C1 segment of cervical spinal cord (tissue), 14 donors: Measurements from ENCODE around the gene AP2B1.
A peak's percentile ranks its signal among the peaks of the same experiment; 100 is the strongest.
"Not testable (repeated sequence)": the region's sequence is repeated elsewhere in the genome, so short reads cannot be mapped to it uniquely, and the experiment has no call there.

Experiments used
- DNase-seq, 14 donors: peaks; one replicate each; lab custom pipeline; 2025; lab: John Stamatoyannopoulos, UW

The AP2B1 gene

DNA sequence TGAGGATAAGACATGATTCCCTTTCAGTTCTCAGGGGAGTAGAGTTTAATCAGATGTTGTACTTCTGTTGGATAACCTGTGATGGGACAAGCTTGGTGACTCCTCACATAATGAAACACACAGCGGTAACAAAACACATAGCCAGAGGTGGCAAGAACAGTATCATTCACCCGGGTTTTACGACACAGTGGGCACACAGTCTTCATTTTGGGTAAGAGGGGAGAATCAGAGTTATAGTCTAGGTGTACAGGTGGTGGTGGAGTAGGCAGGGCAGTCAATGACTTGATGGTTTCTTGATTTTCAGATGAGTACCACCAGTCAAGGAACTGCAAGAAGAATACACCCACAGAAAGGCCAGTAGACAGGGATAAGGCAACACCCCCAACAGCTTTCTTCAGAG, 11.4 kb upstream of the AP2B1 start:
- DNase-seq: no peak

DNA sequence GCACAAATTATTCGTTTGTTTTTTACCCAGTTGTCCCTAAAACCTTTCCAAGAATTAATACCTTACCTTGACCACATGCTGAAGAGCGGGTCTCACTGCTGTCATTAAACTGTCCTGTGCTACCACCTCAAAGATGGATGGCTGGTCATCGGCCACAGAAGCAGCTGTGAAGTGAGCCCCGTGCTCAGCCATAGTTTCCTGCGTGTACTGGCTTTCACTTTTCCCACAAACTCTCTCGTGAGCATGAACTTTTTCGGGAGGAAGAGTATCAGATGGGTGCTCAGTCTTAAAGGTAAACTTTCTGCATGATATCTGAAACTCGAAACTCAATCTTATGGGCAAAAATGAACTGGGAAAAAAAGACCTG, 9.3 kb upstream of the AP2B1 start:
- peak in 5 of 14 donors; percentile 24 to 34 (median 28) for DNase-seq

DNA sequence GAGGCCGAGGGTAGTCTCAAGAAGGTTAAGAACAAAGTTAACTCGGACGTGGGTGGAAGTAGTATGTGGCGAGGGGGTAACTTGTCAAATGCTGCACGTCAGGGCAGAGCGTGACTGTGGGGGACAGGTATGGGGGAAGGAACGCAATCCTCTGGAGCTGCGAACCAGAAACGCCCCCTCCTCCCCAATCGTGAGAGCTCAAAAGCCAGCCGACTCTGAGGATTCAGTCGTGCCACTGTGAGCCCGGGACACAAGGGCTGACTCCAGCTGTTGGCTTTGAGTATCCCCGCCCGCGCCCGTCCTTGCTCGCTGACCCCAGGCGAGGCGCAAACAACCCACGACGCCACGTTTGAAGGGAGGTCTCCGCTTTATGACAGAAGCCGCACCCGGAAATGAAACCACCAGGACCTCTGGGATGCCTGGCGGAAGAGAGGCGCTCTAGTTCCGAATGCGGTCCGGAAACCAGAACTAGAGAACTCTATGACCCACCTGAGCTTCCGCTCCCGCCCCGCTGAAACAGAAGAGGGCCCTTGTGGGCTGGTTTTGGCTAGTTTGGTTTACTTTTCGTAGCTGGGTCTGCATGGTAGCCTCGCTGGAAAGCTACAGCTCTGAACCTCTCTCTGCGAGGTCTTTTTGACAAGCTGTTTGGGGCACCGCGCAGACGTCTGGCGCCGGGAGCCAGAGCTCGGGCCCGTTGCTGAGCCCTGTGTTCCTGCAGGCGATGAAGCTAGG, 8.8 kb upstream of the AP2B1 start, which contains the start of gene PEX12:
PEX12 (minus strand) TSS at position 375 of the 732 bp plus-strand sequence. CDS start 550 bp downstream, outside the sequence.
- peak; percentile 60 to 94 (median 89) for DNase-seq

- DNase-seq: no peak
Measured at GRCh38 chr17:35578929-35579432, 8.1 kb upstream of the AP2B1 start.

GRCh38 chr17:35584061-35584460, 3.1 kb upstream of the AP2B1 start:
- DNase-seq: no peak

DNA sequence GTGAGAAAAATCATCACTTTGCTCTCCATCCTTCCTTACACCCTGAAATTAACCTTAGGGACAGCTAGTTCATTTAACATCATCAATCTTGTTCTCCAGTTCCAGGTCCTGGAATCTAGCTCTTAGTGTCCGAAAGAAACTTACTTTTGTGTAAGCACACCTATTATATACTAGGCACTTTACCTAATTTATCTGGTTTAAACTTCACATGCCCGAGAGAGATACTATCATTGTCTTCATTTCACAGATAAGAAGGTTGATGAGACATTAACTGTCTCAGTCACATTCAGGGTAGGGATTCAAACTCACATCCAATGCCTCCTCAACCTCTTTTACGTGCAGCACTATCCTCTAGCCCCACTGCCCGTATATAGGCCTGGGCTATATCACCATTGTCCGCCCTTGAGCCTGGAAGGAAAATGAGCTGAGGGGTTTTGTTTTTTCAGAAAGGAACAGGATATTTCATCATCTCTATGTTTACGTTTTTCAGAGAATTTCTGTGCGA, 501 bp upstream of the AP2B1 start:
- no peak for DNase-seq

DNA sequence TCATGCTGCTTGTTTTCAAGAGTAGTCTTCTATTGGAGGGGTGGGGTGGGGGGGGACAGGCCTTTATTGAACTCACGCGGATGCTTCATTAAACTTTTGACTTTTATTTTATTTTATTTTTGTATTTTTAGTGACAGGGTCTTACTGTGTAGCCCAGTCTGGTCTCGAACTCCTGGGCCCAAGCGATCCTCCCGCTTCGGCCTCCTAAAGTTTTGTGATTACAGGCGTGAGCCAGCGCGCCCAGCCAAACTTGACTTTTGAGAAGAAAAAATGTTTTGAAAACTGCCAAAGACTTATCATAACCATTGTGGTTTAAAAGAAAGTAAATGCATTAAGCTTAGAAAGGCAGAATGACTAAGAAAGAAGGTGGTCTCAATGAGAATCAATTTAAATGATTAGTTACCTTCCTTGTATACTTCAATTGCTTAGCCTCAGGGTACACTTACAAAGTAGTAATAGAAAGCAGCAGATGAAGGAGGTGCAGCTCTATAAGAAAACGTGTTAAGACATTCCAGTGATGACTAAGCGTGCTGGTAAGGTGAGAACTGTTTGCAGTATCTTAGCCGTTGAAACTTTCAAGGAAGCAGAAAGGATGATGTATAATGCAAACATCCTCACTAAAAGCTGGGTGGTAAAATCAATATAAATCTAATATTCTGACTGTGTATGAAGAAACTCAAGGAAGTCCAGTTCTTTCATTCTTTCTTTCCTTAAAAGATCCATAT, 1.2 kb downstream of the AP2B1 start:
- no peak for DNase-seq

DNA sequence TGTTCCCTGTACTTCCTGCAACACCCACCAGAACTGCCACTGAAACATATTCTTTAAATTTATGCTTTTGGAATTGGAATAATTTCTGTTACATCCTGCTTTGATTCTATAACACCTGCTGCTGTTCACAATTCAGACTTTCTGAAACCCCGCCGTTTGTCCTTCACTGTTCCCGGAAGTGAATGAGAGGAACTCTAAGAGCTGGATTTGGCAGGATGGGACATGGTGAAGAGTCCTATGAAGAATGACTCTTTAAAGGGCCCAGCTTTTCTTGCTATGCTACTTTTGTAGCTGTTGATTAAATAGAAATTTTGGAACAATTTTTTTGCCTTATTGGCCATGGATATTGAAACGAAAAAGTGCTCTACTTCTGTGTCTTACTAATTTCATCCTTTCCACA, 8.9 kb downstream of the AP2B1 start:
- no peak for DNase-seq

DNA sequence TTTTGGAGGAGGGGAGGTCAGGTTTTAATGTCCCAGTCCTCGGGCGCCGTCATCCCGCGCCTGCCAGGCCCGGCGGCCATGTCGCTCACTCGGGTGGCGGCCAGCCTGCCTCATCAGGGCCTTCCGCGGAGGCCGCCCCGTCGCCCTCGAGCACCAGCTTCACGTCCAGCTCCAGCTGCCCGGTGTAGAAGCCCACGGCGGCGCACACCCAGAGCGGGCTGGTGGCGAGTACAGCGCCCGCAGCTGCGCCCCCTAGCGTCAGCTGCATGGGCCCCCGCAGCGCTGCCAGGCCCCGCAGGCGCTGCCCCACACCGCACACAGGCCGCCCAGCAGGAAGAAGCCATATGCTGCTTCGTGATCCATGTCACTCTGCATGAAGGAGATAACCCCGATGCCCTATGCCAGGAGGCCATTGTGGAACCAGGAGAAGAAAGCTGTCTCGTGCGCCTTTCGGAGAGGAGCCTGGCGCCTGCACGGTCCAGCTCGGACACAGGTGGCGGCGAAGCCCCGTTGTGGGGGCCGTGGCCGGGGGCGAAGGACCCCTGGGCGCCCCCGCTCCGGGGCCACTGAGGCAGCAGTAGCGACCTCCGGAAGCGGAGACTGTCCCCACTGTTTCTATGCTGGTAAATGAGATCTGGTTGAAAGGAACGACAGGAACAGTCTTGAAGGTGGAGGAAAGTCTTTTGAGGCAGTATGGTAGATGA, 9.6 kb downstream of the AP2B1 start:
- no peak for DNase-seq

GRCh38 chr17:35597604-35598003, 10.5 kb downstream of the AP2B1 start:
- no peak for DNase-seq

DNA sequence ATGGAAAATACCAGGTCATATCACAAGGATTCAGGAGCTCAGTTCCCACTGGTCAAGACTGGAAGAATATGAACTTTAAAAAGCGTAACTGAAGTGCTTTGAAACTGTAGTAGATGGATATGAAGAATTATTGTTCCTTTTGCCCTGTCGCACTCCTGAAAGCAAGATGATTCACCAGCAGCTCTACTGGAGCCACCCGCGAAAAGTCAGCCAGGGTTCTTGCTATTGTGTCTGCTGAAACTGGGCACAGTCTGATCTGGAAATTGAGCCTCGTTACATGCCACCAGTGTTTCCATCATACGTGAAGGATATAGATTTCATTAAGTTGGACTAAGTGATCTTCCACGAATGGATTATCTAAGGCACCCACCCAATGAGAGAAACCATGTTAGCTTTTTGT, 16.6 kb downstream of the AP2B1 start:
- peak in 1 of 14 donors; percentile 23 for DNase-seq

GRCh38 chr17:35605678-35606077, 18.6 kb downstream of the AP2B1 start:
- DNase-seq: no peak

- no peak for DNase-seq
Measured at GRCh38 chr17:35607239-35607847, 20.2 kb downstream of the AP2B1 start.

- no peak for DNase-seq
Measured at GRCh38 chr17:35609831-35610230, 22.7 kb downstream of the AP2B1 start.

- not testable (repeated sequence) for DNase-seq
Measured at GRCh38 chr17:35610746-35611145, 23.6 kb downstream of the AP2B1 start.

DNA sequence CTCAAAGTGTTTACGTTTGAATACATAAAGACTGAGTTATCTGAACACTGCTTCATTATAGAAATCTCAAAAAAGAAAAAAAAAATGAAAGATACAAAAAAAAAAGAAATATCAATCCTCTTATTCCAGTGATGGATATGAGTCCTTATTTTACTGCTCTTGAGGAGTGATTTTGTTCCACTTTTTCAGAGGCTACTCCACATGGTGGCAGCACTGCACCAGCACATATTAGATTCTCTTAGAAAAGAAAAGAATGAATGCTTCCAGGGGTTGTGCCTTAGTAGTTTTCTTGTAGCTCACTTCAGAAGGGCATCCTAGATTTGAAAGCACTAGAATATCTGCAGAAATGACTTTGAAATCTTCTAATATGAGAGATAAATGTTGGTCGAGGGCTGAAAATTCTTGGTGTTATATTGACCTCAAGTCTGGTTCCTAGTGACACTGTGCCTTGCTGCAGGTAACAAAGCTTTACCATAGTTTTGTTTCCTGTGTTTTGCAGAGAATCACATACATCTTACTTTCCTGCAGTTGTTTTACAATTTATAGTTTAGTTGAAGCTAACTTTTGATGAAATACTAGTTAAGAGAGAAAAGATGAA, 25.9 kb downstream of the AP2B1 start:
- peak in 3 of 14 donors; percentile 0 to 17 (median 1) for DNase-seq

DNA sequence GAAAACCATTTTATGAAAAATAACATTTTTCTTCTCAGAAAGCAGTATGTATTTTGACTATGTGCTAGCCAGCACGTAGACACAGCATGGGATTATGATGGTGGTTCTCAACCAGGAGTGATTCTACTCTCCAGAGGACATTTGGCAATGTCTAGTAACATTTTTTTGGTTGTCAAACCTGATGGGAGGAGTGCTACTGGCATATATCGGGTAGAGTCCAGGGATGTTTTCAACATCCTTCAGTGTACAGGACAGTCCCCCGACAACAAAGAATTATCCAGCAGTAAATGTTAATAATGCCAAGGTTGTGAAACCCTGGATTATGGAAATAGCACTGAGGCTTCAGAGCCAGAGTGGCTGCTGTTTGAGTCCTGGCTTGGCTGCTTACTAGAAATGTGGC, 27.7 kb downstream of the AP2B1 start:
- DNase-seq: no peak

GRCh38 chr17:35616536-35616935, 29.4 kb downstream of the AP2B1 start:
- no peak for DNase-seq

DNA sequence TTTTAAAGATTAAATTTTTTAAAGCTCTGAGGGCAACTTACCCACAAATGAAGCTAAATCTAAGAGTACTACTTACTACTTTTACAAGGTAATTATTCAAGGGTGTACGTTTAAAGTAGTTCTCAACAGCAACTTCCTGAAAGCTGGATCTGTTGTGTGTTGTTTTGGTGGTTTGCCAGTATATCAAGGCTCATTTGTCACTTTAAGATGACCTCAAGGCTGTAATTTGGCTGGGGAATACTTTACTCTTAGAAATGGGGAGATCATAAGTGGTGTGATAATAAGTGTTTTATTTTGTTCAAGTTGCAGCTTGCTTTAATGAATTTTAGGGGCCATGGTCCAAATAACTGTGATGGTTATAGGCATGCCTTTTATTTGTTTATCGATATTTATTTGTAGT, 30.4 kb downstream of the AP2B1 start:
- no peak for DNase-seq

DNA sequence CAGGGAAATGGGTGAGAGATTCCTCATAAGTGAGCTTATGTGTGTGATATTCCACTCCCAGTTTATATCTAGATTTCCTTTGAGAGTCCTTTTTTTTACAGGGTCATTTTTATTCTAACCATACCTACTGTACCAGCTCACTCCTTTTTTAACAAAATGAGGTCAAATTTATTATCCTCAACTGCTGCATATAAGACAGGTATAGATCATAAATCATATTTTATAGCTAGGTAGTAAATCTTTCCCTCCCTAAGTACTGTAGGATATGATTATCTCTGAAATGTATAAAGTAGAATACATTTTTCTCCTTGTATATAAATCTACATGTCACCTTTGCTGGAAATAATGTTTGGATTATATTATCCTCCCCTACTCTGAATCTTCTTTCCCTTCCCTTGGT, 31.5 kb downstream of the AP2B1 start:
- DNase-seq: no peak

GRCh38 chr17:35621768-35622167, 34.6 kb downstream of the AP2B1 start:
- no peak for DNase-seq
